GM18505 (cell line): ENCODE results near the gene SPIN4.
"Not testable (repeated sequence)": the region's sequence is repeated elsewhere in the genome, so short reads cannot be mapped to it uniquely, and the experiment has no call there.

ENCODE experiments used
- ATAC-seq: cut with Tn5 transposase; IDR thresholded peaks from one replicate; pipeline ENCODE4 v1.9.1; 2021; ENCODE audit not compliant: unreplicated experiment
- POLR2A ChIP-seq: IDR thresholded peaks from 4 replicates; pipeline ENCODE4 v1.6.1; 2011; ENCODE audit warnings: borderline replicate concordance; ENCODE audit not compliant: insufficient read depth, insufficient read length; ENCODE audit errors: extremely low read depth

SPIN4 gene

DNA sequence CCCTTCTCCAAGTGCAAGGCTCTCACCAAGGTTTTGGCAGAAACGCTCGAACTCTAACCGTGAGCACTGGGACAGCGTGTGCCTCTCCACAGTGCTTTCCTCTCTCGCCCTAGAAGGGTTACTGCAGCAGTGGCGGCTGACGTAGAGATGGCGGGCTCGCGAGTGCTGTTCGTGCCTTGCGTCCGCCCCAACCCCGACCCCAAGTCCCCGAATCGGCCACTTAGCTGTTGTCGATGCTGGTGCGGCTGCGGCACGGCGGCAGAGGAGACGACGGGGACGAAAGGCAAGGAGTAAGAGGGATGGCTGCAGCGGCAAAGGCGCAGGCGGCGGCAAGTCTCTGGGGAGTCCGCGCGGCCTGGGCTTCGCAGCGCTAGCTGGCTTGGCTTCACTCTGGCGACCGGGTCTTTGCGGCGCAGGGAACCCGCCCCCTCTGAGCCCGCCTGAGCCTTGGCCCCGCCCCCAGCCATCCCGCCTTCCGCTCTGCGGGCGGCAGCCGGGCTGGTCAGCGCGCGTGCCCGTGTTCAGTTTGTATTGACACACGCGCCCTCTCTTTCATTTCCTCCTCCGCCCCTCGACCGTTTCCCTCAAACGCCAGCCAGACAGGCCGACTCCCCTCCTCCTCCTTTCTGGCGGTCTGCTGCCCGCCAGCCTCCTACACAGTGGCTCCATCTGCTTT lies at the start of gene SPIN4:
TSS of gene SPIN4 (minus strand) at position 392 of the 676 bp plus-strand sequence. CDS start 513 bp downstream, outside the sequence.
- TF ChIP-seq POLR2A, result peak; percentile 64
- peak; percentile 96 for ATAC-seq

DNA sequence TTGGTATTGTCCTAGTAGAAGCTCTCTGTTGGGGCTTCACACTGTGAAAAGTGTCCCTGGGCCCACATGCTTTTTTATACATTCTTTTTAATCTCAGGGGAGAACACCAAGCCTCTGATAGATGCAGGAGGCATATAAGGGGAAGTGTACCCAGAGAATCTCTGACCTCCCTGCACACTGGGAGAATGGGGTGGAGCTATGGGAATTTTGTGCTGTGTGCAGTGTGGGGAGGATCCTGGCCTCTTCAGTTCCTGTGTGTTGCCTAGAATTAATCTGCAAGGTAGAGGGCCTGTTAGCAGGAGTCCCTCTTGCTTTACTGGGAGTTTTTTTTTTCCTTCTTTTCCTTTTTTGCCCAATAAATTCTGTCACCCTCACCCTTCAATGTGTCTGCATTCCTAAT lies 49.2 kb upstream of the SPIN4 start:
- ATAC-seq, result no peak
- TF ChIP-seq POLR2A, result no peak

GRCh38 chrX:63394872-63395271 lies 43.7 kb upstream of the SPIN4 start:
- ATAC-seq, result no peak
- no peak for TF ChIP-seq POLR2A

- ATAC-seq, result not testable (repeated sequence)
Measured at GRCh38 chrX:63393094-63393493, 42.0 kb upstream of the SPIN4 start.

- no peak for TF ChIP-seq POLR2A
- no peak for ATAC-seq
Measured at GRCh38 chrX:63387411-63387810, 36.3 kb upstream of the SPIN4 start.

- not testable (repeated sequence) for ATAC-seq
Measured at GRCh38 chrX:63384263-63384662, 33.1 kb upstream of the SPIN4 start.

GRCh38 chrX:63373012-63373411 lies 21.9 kb upstream of the SPIN4 start:
- not testable (repeated sequence) for ATAC-seq

GRCh38 chrX:63367699-63368098 lies 16.6 kb upstream of the SPIN4 start:
- not testable (repeated sequence) for ATAC-seq

- ATAC-seq, result no peak
- TF ChIP-seq POLR2A, result no peak
Measured at GRCh38 chrX:63363788-63364187, 12.7 kb upstream of the SPIN4 start.

DNA sequence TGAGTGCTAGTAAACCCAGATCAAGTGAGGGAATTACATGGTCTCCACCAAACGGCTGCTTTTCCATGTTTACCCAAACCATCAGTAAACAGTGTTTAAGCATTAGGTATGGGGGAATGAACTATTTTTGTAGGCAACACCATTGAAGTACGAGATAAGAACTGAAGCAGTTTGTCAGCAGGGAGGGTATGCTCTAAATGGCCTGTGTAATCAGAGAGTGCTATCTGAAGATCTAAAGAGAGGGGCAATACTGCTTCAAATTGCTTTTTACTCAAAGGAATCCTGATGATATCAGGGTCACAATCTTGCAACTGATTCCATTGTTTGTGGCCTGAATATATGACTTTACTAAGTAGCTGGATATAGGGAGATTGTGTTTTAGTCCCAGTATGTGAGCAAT lies 10.4 kb upstream of the SPIN4 start:
- TF ChIP-seq POLR2A, result no peak
- no peak for ATAC-seq

GRCh38 chrX:63354484-63354883 lies 3.4 kb upstream of the SPIN4 start:
- ATAC-seq, result no peak
- no peak for TF ChIP-seq POLR2A

DNA sequence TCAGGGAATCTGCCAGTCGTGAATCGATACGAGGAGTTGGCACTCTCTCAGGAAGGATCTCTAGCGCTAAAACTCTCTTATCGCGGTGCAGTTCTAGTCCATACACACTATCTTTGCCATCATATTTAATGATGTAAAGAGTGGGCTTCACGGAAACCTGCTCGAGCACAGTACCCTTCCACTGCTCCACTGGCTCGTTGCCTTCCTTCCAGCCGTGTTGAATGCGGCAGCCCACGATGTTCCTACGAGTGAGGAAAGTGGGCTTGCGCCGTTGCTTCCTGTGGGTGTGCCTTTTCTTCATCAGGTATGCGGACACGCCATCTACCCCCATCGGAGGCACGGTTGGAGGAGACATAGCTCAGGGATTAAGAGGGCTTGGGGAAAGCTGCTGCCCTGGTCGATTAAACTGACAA lies 661 bp downstream of the SPIN4 start:
- TF ChIP-seq POLR2A, result no peak
- ATAC-seq, result peak; percentile 32

- no peak for ATAC-seq
- TF ChIP-seq POLR2A, result no peak
Measured at GRCh38 chrX:63349307-63349706, 1.8 kb downstream of the SPIN4 start.

- TF ChIP-seq POLR2A, result no peak
- ATAC-seq, result no peak
Measured at GRCh38 chrX:63330681-63331080, 20.5 kb downstream of the SPIN4 start.

DNA sequence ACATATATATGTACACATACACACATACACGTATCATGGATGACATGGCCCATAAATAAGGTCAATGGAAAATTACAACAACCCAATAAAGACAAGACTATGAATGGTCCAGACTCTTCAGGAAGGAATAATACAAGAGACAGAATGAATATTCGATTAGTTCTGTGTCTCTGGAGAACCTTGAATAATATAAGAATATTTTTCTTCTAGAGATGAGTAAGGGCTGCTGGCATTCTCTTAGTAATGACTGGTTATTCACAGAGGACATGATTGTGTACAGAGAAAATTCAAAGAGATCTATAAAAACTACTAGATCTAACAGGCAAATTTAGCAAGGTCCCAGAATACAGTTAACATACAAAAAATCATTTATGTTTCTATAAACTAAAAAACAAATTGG lies 23.3 kb downstream of the SPIN4 start:
- no peak for ATAC-seq
- TF ChIP-seq POLR2A, result no peak
